ENCODE results near the gene PLPP7. TPM values are rescaled to one million over a fixed set of nuclear protein-coding genes. Genes with fewer than 3 reads are reported as not detected.

The PLPP7 gene
- total RNA-seq, 4 donors from 2014 or later = 7.8 to 11.1 (median 8.5) TPM

- TF ChIP-seq CTCF (IDR thresholded peaks at IDR 0.05; ENCODE audit: low read depth) = no peak
These were observed 1.3 kb upstream of the PLPP7 start for GRCh38 chr9:131288217-131288616.

GRCh38 chr9:131290036-131290766 is 678 bp downstream of the PLPP7 start:
- no peak for TF ChIP-seq CTCF (IDR thresholded peaks at IDR 0.05; ENCODE audit: low read depth)

- no peak for TF ChIP-seq CTCF (IDR thresholded peaks at IDR 0.05; ENCODE audit: low read depth)
These were observed 1.3 kb downstream of the PLPP7 start for GRCh38 chr9:131290767-131291370.

GRCh38 chr9:131291795-131292315 is 2.3 kb downstream of the PLPP7 start:
- no peak for TF ChIP-seq CTCF (IDR thresholded peaks at IDR 0.05; ENCODE audit: low read depth)

GRCh38 chr9:131292937-131293336 is 3.4 kb downstream of the PLPP7 start:
- no peak for TF ChIP-seq CTCF (IDR thresholded peaks at IDR 0.05; ENCODE audit: low read depth)

- no peak for TF ChIP-seq CTCF (IDR thresholded peaks at IDR 0.05; ENCODE audit: low read depth)
These were observed 6.9 kb downstream of the PLPP7 start for GRCh38 chr9:131296460-131296859.

GRCh38 chr9:131296906-131297500 is 7.5 kb downstream of the PLPP7 start:
- TF ChIP-seq CTCF (IDR thresholded peaks at IDR 0.05; ENCODE audit: low read depth) = no peak
